NCI-H2227 (cell line): ENCODE data around the gene TANC1.

Experiments
- DNase-seq: peaks from one replicate; lab custom pipeline; 2025; ENCODE audit not compliant: unreplicated experiment; lab: John Stamatoyannopoulos, UW

The TANC1 gene

DNA sequence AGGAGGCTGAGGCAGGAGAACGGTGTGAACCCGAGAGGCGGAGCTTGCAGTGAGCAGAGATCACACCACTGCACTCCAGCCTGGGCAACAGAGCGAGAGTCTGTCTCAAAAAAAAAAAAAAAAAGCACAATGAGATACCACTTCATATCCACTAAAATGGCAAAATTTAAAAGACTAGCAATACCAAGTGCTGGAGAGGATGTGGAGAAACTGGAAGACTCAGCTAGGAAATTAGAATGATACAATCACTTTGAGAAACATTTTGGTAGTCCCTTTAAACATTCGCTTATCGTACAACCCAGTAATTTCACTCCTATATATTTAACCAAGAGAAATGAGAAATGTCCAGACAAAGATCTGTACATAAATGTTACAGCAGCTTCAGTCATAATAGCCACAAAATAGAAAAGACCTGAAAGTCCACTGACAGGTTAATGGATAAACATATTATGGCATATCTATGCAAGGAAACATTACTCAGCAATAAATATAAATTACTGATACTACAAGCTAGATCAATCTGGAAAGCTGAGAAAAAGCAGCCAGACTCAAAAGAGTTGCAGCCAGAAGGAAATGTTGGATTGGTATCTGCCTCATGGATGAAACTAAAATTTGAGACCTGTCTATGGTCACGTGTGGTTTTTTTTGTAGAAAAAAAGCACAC is 278.0 kb downstream of the TANC1 start:
- no peak for DNase-seq

DNA sequence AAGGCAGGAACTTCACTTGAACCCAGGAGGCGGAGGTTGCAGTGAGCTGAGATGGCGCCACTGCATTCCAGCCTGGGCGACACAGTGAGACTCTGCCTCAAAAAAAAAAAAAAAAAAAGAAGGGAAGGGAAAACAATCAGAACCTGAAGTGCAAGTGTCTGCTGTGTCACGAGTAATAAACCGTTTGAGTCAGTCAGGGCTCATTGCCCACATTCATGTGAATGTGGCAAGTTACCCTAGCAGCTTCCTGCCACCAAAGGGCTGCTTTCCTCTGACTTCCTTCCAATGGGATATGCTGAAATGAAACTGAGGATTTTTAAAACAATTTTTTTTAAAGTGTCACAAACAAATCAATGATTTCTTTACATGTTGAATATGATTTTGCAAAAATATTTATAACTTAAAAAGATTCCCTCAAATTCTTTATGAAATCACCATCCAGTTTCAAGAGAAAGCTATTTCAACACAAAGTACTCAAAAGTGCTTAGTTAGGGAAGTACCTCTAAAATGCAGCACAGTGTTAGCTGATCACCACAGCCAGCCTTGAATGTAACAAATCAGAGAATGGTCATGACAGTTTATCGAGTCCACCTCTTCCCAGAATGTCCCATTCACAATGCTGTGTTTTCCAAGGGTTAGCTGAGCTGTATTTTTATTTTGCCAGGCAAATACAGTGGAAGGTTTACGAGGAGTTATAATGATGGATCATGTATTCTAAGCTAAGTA is 281.7 kb downstream of the TANC1 start:
- no peak for DNase-seq

DNA sequence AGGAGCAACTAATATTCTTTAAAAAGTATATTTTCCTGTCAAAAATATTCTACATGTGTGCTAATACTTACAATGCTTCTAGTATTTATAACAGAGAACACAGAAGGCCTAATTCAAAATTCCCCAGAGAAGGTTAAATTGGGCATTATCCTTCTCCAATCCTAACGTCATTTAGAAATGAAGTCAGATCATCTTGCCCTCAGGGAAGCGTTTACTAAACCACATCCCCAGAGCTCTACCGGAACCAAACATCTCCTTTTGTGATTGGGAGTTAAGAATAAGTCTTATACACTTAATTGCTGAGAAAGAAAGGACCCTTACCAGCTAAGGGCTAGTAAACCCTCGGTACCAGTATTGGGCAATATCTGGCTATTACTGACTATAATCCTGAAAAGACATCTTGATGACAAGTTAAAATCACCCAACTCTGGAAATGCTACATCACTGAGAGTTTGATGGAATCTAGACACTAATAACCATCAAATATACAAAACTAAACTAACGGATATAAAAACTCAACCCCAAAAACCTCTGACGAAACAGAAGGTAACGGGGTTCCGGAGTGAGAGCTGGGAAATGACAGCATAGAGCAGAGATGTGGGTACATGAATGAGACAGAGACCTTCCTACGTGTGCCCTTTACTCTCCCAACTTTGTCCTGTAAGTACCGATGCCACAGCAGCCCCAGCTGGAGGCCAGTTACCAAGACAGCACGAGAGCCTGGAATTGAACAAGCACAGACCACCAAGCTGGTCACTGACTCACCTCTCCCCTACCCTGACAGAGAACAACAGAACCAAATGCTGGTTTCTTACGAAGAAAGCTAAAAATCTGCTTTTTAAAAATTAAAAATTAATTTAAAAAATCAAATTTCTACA is 283.1 kb downstream of the TANC1 start:
- no peak for DNase-seq

DNA sequence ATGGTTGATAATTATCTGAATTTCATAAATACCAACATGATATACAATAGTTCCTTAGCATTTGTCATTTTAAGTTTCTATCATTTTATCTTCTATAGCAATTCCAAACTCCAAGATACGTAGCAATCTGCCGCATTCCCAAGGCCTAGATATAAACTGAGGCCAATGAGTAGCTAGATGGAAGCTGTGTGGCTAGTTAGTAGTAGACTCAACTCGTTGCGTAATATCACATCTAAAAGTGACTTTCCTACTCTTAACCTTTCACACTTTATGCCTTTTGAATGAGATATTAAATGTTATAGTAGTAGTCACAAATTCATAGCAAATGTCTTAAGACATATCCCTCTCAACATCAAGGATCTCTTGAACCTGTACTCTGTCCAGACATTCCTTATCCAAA is 284.5 kb downstream of the TANC1 start:
- no peak for DNase-seq

DNA sequence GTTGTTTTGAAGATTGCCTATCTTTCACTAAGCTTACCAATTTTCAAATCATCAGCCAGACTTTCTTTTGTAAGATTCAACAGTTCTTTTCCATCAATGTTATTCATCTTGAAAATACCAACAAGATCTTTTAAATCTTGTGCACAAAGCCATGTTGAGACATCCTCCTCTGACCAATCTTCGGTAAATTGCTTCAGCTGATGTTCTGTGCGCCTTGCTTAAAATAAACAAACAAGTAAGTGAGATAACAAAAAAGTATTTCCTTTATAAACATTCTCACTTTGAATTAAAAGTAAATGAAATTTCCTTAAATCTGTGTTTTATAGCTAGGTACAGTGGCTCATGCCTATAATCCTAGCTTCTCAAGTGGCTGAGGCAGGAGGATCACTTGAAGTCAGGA is 287.7 kb downstream of the TANC1 start:
- no peak for DNase-seq

DNA sequence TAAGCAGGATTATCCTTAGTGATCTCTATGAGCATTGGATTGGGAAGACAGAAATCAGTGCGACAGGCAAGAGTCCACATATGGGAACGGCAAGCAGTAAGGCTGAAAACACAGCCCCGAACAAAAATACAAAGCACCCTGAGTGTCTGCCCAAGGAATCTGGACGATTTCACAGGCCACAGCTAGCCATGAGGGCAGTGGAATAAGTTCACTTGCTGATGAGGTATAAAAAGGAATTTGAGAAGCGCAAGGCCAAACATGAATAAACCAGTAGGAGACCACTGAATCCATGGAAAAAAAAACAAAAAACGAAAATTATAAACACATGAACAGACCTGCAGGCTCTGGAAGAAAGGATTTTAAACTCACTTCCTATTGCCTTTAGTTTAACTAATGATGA is 293.8 kb downstream of the TANC1 start:
- no peak for DNase-seq

DNA sequence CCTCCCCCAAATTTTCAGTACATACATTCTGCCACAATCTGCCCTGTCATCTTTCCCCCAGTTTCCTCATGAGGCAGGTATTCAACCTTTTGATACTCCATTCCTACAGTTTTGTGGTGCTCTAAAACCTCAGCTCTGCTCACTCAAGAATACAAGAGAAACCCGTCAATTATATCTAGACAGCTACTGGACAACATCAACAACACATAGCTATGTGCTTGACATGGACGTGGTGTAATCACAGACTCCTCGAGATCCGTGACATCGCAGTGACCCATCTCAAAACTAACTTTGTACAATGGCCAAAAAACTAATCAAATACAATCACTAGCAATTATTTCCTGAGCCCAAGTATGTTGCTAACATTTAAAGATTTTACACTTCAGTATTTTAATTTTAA is 294.5 kb downstream of the TANC1 start:
- no peak for DNase-seq

DNA sequence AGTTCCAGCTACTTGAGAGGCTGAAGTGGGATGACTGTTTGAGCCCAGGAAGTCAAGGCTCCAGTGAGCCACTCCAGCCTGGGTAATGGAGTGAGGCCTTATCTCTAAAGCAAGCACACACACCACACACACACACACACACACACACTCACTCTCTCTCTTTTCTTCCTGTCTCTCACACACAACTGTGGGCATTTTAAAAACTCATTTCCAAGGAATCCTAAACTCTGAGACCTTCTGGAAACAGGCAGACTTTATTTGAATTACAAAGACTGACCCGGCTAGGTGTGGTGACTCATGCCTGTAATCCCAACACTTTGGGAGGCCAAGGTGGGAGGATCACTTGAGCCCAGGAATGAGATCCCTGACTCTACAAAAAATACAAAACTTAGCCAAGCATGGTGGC is 296.7 kb downstream of the TANC1 start:
- DNase-seq, result no peak

DNA sequence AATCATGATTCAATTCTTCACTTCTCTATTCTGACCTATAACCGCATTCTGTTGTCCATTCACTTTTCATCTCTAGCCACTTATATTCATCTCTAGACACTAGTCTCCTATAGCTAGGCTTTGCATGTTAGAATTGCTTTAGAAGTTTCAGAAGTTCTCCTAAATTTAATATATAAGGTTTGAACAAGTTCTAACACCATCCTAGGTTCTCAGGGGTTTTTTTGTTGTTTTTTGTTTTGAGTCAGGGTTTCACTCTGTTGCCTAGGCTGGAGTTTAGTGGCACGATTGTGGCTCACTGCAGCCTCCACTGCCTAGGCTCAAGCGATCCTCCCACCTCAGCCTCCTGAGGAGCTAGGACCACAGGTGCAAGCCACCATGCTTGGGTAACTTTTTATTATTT is 298.1 kb downstream of the TANC1 start:
- no peak for DNase-seq

DNA sequence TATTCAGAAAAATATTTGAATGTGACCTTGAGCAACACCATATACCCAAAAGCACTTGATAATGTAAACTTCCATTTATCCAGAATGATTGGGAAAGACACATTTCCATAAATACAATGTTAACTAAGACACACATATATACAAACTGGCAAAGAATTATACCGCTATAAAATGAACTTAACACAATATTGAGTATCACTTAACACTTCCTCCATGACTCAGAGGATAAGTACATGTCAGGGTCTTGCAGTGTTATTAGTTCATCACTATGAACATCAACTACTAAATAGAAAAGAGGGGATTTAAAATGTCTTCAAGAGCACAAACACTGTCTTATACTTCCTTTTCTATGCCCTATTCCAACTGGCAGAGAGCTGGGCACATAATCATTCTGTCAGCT is 299.5 kb downstream of the TANC1 start:
- DNase-seq, result no peak

DNA sequence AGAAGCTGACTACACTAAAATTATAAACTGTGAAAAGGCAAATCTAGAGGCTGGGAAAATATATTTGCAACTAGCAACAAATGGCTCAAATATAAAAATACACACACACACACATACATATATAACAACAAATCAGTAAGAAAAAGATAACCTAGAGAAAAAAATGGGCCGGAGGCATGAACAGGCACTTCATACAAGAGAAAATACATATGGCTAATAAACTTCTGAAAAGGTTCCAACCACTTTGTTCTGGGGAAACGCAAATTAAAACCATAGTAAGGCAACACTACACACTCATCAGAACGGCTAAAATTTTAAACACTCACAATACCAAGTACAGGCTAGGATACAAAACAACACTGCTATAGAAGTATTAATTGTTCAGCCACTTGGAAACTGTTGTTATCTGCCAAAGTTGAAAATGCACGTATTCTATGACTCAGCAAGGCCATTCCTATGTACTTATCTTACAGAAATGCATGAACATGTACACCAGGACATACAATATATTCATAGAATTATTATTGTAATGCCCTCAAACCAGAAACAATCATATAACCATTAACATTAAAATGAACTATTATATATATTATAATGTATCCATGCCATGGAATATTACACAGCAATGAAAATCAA is 302.4 kb downstream of the TANC1 start:
- DNase-seq, result no peak

DNA sequence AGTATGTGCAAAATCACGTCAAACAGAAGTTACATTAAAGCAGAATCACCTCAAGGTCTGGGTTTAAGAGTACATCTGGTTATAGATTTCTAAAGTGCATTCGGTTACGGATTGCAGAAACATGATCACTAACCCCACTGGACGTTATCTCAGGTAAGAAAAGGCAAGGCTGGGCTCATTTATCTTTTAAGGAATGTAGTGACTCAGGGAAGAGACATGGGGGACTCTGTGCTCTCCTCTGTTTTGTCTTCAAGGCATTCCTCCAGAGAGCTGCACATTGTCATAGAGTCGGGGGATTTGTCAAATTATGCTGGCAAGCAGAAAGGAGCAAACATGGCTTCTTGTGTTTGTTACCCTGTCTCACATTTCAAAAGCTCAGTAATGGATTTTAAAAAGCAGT is 303.7 kb downstream of the TANC1 start:
- no peak for DNase-seq

DNA sequence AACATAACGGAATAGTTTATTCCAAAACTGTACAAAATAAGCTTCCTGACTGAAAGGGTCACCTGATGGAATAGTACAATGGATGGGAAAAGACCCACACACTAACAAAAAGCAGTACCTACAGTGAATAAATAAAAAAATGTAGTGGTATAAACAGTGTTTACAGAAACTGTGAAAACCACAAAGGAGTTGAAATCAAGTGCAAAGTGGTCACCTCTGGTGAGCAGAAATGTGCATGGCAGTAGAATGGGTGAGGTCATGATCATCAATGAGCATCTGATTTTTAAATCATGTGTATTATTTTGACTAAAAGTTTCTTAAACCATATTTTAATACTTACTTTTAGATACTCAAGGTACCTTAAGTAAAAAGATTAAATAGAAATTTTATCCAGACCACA is 306.7 kb downstream of the TANC1 start:
- no peak for DNase-seq

DNA sequence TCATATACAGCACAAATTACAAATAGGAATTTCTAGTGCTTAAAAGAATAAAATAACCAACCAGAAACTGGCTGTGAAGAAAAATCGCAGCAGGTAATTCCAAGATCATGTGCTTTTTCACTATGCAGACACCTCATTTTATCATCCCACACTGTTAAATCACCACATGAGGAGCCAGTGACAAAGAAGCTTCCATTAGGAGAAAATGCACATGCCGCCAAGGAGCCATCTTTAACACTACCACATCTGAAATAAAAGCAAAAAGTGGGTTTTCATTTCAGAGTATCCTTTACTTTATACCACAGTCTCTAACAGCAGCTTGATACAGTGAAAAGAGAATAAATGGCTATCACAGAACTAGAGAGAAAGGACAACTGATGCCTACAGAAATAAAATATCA is 311.3 kb downstream of the TANC1 start:
- DNase-seq, result no peak

DNA sequence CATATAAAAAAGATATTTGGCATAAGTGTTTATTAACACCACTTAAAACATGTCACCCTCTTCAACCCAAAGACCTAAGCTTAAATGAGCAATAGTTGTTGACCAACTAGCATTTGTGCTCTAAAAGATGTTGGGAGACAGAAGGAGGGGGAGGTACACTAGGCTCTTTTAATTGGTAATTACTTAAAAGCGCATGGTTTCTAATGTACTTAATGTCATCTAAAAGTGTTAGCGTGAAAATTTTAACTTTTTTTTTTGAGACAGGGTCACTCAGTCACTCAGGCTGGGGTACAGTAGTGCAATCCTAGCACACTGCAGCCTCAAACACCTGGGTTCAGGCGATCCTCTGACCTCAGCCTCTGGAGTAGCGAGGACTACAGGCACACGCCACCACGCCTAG is 312.6 kb downstream of the TANC1 start:
- DNase-seq, result no peak
